ENCODE measurements around the gene P2RX4.

- TF ChIP-seq EP300 (IDR thresholded peaks at IDR 0.05) (no peak), POLR2A (IDR thresholded peaks at IDR 0.05) (no peak)
- TF ChIP-seq, protein P1, sequence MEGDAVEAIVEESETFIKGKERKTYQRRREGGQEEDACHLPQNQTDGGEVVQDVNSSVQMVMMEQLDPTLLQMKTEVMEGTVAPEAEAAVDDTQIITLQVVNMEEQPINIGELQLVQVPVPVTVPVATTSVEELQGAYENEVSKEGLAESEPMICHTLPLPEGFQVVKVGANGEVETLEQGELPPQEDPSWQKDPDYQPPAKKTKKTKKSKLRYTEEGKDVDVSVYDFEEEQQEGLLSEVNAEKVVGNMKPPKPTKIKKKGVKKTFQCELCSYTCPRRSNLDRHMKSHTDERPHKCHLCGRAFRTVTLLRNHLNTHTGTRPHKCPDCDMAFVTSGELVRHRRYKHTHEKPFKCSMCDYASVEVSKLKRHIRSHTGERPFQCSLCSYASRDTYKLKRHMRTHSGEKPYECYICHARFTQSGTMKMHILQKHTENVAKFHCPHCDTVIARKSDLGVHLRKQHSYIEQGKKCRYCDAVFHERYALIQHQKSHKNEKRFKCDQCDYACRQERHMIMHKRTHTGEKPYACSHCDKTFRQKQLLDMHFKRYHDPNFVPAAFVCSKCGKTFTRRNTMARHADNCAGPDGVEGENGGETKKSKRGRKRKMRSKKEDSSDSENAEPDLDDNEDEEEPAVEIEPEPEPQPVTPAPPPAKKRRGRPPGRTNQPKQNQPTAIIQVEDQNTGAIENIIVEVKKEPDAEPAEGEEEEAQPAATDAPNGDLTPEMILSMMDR (IDR thresholded peaks at IDR 0.05): no peak
Observed at GRCh38 chr12:121263206-121263935, 53.4 kb downstream of the P2RX4 start.

Data from upper lobe of left lung (tissue), 4 donors.